GM12891 (cell line): Measurements from ENCODE around the gene WDR89.
"Not testable (repeated sequence)": the region's sequence is repeated elsewhere in the genome, so short reads cannot be mapped to it uniquely, and the experiment has no call there.

Source experiments
- DNase-seq: peaks from one replicate; pipeline ENCODE4 v3.0.0; 2011; ENCODE audit warnings: low spot score; ENCODE audit not compliant: insufficient read length
- FAIRE-seq: peaks from 2 replicates; lab custom pipeline; 2011; peaks lifted over from hg19 to GRCh38; lab: Jason Lieb, UNC
- PAX5 ChIP-seq: IDR thresholded peaks from 2 replicates; pipeline ENCODE4 v1.6.1; 2011; ENCODE audit warnings: low read length, moderate library complexity, mild to moderate bottlenecking; ENCODE audit not compliant: insufficient read depth, severe bottlenecking
- POLR2A ChIP-seq: IDR thresholded peaks from 2 replicates; pipeline ENCODE4 v1.6.1; 2011; ENCODE audit warnings: low read depth, low read length, control low read depth
- POLR2AphosphoS5 ChIP-seq: IDR thresholded peaks from 2 replicates; pipeline ENCODE4 v1.6.1; 2011; ENCODE audit warnings: low read depth, low read length, control low read depth
- POU2F2 ChIP-seq: IDR thresholded peaks from 2 replicates; pipeline ENCODE4 v1.6.1; 2011; ENCODE audit warnings: low read depth, mild to moderate bottlenecking, control low read depth, low read length, moderate library complexity
- SPI1 ChIP-seq: IDR thresholded peaks from 2 replicates; pipeline ENCODE4 v1.6.1; 2011; ENCODE audit warnings: low read depth, low read length, control low read depth
- TAF1 ChIP-seq: IDR thresholded peaks from 2 replicates; pipeline ENCODE4 v1.6.1; 2011; ENCODE audit warnings: low read depth, low read length, control low read depth

WDR89 gene

GRCh38 chr14:63672417-63673180, 30.9 kb upstream of the WDR89 start:
- no peak for DNase-seq
- TF ChIP-seq SPI1 (no peak), POLR2AphosphoS5 (no peak), PAX5 (no peak), POLR2A (no peak), TAF1 (no peak), POU2F2 (no peak)
- FAIRE-seq: no peak

DNA sequence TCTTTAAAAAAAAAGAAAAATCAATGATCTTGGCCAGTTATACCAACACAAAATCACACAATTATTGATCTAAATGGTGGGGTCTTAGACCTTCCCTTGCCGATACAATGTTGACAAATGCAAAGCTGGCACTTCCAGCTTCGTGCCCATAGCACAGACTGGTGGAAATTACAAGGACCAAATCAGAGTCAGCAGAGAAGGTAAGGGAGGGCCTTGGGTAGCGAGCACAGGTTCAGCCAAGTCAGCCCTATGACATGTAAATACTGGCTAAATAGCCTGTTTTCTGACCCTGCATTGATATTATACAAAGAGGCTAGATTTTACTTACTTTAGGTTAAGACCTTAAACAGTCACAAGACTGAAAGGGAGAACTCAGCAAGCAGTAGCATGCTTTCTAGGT, 30.3 kb upstream of the WDR89 start:
- FAIRE-seq: no peak
- no peak for DNase-seq
- TF ChIP-seq POU2F2 (no peak), TAF1 (no peak), SPI1 (no peak), POLR2AphosphoS5 (no peak), PAX5 (no peak), POLR2A (no peak)

DNA sequence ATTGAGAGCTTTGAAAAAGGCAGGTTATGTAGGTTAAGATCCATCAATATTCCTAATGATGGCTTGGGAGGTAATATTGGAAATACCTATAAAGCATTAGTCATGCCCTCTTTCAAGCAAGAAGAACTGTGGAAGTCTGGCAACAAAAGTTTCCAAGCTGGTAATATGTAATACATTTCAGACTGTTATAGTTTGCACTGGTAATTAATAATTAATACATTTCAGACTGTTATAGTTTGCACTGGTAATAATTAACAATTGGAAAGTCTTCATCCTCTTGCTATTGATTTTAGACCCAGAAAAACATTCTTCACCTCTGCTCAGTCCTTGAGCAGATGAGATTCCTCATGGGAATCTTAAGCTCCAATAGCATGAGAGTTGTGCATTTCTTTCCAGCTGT, 29.0 kb upstream of the WDR89 start:
- DNase-seq (no peak), FAIRE-seq (no peak)
- no peak for TF ChIP-seq TAF1
- TF ChIP-seq POU2F2: no peak
- no peak for TF ChIP-seq POLR2A
- no peak for TF ChIP-seq PAX5

DNA sequence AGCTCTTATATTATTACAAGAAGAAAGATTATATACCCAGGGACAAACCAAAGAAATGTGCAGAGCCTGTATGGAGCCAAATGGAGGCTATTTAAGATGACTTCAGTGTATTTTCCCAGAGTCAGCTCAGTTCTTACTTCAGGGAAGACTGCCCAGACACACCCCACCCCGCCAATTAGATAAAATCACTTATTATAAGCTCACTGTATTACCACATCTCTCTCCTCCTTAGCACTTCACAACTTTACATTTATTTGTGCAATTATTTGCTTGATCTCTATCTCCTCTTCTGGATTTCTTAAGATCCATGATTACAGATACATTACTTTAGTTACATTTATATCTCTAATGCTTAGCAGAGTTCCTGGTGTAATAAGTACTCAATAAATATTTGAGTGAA, 24.7 kb upstream of the WDR89 start:
- TF ChIP-seq POU2F2: no peak
- no peak for TF ChIP-seq TAF1
- no peak for TF ChIP-seq POLR2A
- no peak for DNase-seq
- FAIRE-seq: no peak

DNA sequence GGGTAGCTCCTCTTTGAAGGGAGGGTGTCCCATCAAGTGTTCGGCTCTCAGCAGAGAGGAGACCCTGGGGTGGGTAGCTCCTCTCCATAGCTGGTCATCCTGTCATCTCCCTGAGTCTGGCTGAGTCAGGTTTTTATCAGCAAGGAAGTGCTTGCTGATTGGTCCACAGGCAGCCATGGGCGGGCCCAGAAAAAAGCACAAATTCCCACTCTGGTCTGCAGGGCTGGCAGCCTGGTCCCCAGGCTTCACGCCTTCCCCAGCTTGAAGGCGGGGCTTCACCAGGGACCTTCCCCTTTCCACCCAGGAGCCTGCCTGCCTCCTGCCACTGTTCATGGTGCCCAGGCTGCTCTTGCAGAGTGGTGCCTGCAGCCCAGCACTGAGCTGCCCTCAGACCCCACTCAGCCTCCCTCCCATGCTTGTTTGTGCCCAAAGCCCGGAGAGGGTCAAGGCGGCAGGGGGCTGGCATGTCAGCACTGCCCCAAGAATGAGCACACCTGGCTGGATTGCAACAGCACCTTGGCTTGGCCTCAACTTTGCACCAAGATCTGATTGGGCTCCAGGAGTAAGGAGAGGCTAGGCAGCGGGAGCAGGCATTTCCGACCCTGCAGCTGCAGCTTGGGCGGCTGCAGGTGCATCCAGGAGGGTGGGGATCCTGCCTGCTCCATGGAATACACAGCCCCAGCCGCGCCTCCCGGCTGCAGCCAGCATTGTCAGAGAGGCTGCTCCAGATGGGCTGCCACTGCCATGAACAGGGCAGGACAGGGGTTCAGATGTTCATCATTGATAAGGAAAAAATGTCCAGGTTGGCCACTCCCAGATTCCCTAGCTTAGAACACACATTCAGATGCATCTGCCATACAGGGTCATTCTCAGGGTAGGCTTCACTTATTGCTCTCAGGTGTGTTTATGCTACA, 22.0 kb upstream of the WDR89 start:
- FAIRE-seq (no peak), DNase-seq (no peak)

GRCh38 chr14:63662776-63663175, 21.1 kb upstream of the WDR89 start:
- TF ChIP-seq POLR2A (no peak), SPI1 (no peak), PAX5 (no peak), POLR2AphosphoS5 (no peak), POU2F2 (no peak), TAF1 (no peak)
- DNase-seq: no peak
- FAIRE-seq: no peak

More for the DNA sequence above, 22.0 kb upstream of the WDR89 start:
- TF ChIP-seq TAF1 (no peak), POLR2AphosphoS5 (no peak), SPI1 (no peak), PAX5 (no peak), POLR2A (no peak), POU2F2 (no peak)

DNA sequence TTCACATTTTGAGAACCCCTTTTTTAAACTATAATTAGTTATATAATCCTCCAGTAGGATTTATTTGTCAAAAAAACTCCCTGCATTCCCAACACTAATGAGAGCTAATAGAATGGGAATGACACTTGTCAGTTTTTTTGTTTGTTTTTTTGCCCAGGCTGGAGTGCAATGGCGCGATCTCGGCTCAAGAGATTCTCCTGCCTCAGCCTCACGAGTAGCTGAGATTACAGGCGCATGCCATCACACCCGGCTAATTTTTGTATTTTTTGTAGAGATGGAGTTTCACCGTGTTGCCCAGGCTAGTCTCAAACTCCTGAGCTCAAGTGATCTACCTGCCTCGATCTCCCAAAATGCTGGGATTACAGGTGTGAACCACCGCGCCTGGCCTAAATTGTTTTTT, 20.2 kb upstream of the WDR89 start:
- not testable (repeated sequence) for DNase-seq, FAIRE-seq

DNA sequence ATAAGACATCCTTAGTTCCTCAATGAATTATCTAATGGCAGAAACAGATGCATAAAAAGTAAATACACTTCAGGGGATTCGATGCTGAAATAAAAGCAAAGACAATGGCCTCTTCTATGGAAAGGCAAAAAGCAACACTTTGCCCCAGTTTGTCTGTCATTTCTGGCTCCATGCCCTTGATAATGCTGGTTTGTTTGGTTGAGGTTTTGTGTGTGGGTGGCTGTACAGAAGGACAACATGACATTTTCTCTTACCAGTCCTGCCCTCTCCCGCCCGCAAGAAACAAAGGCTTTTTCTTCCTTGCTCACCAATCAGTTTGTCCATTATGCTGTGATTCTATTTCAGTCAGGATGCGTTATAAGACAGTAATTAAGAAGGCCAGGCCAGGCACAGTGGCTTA, 18.1 kb upstream of the WDR89 start:
- no peak for DNase-seq
- FAIRE-seq: no peak
- TF ChIP-seq POLR2A (no peak), POU2F2 (no peak), POLR2AphosphoS5 (no peak)

DNA sequence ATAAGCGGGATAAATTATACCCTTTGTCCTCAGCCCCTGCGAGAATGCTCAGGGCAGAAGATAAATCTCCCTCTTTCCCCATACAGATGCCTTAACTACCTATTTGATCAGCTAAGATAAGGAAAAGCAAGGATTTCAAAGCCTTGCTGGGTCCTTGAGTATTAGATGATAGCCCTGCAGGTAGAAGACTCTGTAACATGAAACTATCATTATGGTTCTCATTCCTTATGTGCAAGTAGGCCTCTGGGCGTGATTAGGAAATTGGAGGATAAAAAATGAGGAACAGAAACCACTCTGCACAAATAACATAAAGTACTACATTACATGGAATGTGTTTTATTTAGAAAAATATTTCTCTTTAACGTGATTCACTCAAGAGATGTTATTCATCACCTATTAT, 14.5 kb upstream of the WDR89 start:
- DNase-seq (no peak), FAIRE-seq (no peak)
- TF ChIP-seq SPI1: peak; percentile 67
- no peak for TF ChIP-seq TAF1

- DNase-seq (no peak), FAIRE-seq (no peak)
- TF ChIP-seq POLR2AphosphoS5: no peak
- no peak for TF ChIP-seq SPI1
- no peak for TF ChIP-seq PAX5
- TF ChIP-seq POU2F2: no peak
- no peak for TF ChIP-seq TAF1
Observed at GRCh38 chr14:63654936-63655335, 13.3 kb upstream of the WDR89 start.
